Measurements from ENCODE around the gene GBX1.

Gene GBX1

DNA sequence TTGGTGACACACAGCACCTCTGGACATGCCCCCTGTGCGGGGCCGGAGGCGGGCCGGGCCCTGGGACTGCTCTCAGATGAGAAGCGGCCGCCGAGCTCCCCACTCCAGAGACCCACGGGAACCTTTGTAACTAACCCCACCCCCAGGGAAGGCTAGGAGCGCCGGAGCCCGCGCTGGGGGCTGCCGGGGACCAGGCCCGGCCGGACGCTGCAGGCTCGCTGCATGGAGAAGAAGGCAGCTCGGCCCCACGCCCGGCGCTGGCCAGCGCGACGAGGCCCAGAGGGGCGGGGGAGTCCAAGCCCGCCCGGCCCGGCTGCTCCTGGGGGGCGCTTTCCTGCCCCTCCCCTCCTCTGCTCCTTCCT, 44.7 kb downstream of the GBX1 start:
- TF ChIP-seq, protein P1, sequence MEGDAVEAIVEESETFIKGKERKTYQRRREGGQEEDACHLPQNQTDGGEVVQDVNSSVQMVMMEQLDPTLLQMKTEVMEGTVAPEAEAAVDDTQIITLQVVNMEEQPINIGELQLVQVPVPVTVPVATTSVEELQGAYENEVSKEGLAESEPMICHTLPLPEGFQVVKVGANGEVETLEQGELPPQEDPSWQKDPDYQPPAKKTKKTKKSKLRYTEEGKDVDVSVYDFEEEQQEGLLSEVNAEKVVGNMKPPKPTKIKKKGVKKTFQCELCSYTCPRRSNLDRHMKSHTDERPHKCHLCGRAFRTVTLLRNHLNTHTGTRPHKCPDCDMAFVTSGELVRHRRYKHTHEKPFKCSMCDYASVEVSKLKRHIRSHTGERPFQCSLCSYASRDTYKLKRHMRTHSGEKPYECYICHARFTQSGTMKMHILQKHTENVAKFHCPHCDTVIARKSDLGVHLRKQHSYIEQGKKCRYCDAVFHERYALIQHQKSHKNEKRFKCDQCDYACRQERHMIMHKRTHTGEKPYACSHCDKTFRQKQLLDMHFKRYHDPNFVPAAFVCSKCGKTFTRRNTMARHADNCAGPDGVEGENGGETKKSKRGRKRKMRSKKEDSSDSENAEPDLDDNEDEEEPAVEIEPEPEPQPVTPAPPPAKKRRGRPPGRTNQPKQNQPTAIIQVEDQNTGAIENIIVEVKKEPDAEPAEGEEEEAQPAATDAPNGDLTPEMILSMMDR (IDR thresholded peaks at IDR 0.05; ENCODE audit: extremely low read depth, missing control alignments), result no peak
- no peak for DNase-seq (ENCODE audit: low spot score)

DNA sequence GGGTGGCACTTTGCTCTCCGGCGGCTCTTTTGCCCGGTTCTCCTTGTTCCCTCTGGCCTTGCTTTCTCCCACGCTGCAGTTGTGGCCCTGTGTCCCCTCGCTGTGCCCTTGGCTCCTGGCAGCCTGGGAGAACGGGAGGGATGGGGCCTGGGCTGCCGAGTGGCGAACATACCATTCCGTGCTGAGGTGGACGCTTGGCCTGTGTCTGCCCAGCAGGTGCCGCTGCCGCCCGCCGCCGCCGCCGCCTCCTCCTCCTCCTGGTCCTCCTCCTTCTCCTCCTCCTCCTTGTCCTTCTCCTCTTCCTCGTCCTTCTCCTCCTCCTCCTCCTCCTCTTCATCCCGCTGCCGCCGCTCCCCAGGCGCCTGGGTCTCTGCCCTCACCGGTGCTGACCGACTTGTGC, 45.2 kb downstream of the GBX1 start:
- TF ChIP-seq, protein P1 (IDR thresholded peaks at IDR 0.05; ENCODE audit: extremely low read depth, missing control alignments), result no peak
- DNase-seq (ENCODE audit: low spot score), result no peak

DNA sequence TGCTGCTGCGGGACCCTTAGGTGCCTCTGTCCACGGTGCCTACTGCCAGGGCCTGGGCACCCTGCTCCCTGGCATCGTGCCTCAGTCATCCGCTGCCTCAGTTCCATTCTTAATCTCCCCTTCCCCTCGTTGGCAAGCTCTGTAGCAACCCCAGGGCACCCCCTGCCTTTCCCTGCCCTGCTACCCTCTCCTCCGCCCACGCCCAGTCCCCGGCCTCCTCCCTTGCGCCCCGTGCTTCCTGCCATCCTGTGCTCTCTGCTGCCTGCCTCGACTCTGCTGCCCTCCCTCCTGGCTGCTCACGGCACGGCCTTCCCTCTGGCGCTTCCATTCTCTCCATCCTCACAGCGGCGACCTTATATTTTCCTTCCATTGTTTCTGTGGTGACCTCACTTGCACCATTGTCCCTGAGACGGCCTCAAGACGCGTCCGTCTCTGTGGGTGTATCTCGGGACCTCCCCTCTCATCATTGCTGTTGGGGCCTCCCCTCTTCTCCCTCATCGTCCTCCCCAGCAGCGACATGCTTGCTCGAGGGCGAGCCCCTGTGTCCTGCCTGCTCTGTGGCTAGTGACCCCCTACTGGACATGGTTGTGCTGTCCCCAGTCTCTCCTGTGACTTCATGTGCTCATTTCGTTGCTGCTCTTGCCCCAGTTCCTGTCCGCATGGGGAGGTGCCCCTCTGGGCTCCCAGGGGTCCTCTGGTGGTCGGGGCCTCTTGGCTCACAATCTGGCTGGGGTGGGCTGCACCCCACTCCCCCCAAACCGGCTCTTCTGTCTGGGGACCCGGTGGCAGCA, 45.9 kb downstream of the GBX1 start:
- TF ChIP-seq, protein P1 (IDR thresholded peaks at IDR 0.05; ENCODE audit: extremely low read depth, missing control alignments), result no peak
- DNase-seq (ENCODE audit: low spot score), result no peak

DNA sequence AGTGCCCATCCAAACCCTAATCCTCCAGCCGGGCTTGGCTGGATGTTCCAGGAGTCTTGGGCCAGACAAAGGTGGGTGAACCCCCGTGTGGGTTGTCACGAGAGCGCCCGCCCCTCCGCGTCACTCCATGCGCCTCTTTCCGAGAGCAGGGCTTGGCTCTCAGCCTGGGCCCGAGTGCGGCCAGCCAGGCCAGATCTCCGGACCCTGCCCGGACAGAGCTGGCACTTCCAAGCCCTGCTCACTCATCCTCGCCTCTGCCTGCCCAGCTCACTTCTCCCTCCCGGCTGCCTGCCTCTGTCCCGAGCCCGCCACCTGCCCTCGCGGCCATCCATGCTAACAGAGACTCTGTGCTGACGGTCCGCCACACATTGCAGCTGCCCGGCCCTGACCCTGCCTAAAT, 46.6 kb downstream of the GBX1 start:
- TF ChIP-seq, protein P1 (IDR thresholded peaks at IDR 0.05; ENCODE audit: extremely low read depth, missing control alignments), result no peak
- no peak for DNase-seq (ENCODE audit: low spot score)

DNA sequence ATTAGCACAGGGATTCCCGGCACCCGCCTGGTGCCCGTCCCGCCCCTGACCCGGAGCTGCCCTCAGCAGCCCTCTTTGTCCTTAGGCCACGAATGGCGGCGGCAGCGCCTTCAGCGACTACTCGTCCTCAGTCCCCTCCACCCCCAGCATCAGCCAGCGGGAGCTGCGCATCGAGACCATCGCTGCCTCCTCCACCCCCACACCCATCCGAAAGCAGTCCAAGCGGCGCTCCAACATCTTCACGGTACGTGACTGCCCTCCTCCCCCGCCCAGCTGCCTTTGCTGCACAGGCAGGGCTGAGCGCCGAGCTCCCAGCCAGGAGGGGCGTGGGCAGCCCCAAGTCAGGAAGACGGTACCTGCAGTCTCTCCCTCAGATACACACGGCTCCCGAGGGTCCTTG, 47.6 kb downstream of the GBX1 start:
- TF ChIP-seq, protein P1 (IDR thresholded peaks at IDR 0.05; ENCODE audit: extremely low read depth, missing control alignments), result no peak
- DNase-seq (ENCODE audit: low spot score), result no peak

DNA sequence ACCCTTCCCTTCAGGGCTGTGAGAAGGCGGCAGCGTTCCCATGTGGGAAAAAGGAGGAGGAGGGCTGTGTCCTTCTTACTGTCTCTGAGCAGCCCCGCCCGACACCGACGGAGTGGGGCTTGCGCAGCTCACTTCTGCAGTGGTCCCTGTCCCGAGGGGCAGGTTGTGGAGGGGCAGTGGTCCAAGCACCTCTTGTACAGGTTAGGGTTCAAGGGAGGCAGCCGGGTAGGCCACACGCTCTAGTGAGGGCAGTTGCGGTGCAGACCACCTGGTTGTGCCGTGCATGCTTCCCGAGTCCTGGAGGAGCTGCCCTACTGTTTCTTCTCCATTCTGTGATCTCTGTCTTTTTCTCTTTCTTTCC, 48.5 kb downstream of the GBX1 start:
- TF ChIP-seq, protein P1 (IDR thresholded peaks at IDR 0.05; ENCODE audit: extremely low read depth, missing control alignments), result no peak

DNA sequence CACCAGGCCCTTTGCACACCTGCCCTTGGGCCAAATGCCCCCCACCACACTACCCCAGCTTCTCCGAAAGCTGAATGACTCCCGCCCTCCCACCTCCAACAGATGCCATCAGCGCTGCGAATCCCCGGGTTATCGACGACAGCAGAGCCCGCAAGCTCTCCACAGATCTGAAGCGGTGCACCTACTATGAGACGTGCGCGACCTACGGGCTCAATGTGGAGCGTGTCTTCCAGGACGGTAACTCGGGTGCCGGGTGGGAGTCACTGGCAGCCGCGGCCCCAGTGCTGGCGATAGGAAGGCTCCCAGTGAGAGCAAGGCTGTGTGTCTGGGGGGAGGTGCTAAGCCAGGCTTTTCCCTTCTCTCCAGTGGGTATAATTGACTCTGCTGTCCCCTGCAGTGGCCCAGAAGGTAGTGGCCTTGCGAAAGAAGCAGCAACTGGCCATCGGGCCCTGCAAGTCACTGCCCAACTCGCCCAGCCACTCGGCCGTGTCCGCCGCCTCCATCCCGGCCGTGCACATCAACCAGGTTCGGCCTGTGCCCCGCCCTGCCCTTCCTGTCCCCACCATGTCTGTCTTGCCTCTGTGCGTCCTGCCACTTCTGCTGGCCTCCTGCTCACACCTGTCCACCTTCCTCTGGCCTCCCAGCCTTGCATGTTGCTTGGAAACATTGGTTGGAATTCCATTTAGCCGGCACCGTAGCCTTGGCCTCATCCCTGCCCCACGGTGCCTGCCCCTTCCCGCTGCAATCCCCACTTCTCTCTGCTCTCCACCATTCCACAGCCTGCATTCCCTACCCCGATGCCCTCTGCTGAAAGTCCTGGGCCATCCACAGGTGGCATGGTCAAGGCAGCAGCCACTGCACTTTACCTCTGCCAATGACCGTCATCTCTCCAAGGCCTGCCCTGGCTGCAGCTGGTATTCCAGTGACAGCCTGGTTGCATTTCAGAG, 49.1 kb downstream of the GBX1 start:
- no peak for DNase-seq (ENCODE audit: low spot score)
- TF ChIP-seq, protein P1 (IDR thresholded peaks at IDR 0.05; ENCODE audit: extremely low read depth, missing control alignments), result no peak

More for the DNA sequence above, 48.5 kb downstream of the GBX1 start:
- DNase-seq (ENCODE audit: low spot score), result no peak

All from GM20000 (cell line).